Mucosa of stomach (tissue), 1 donor: ENCODE data around the gene PALM.
"Not testable (repeated sequence)": the region's sequence is repeated elsewhere in the genome, so short reads cannot be mapped to it uniquely, and the experiment has no call there.

Experiments used
- H3K27me3 ChIP-seq: one replicate; pipeline ENCODE4 v1.7.0; 2013; ENCODE audit warnings: mild to moderate bottlenecking, low read length; ENCODE audit not compliant: control insufficient read depth, insufficient read depth
- H3K36me3 ChIP-seq: one replicate; pipeline ENCODE4 v1.7.0; 2013; ENCODE audit warnings: low read length; ENCODE audit not compliant: control insufficient read depth, insufficient read depth
- H3K4me1 ChIP-seq: one replicate; pipeline ENCODE4 v1.7.0; 2013; ENCODE audit warnings: mild to moderate bottlenecking, low read length; ENCODE audit not compliant: control insufficient read depth, insufficient read depth
- H3K4me3 ChIP-seq: one replicate; pipeline ENCODE4 v1.7.0; 2013; ENCODE audit warnings: low read length
- H3K9ac ChIP-seq: one replicate; pipeline ENCODE4 v1.7.0; 2013; ENCODE audit warnings: mild to moderate bottlenecking, low read length, moderate library complexity
- H3K9me3 ChIP-seq: one replicate; pipeline ENCODE4 v1.7.0; 2013; ENCODE audit warnings: mild to moderate bottlenecking, low read length, moderate library complexity; ENCODE audit not compliant: control insufficient read depth
- donor health status: Pancreatic carcinoma.

PALM gene

DNA sequence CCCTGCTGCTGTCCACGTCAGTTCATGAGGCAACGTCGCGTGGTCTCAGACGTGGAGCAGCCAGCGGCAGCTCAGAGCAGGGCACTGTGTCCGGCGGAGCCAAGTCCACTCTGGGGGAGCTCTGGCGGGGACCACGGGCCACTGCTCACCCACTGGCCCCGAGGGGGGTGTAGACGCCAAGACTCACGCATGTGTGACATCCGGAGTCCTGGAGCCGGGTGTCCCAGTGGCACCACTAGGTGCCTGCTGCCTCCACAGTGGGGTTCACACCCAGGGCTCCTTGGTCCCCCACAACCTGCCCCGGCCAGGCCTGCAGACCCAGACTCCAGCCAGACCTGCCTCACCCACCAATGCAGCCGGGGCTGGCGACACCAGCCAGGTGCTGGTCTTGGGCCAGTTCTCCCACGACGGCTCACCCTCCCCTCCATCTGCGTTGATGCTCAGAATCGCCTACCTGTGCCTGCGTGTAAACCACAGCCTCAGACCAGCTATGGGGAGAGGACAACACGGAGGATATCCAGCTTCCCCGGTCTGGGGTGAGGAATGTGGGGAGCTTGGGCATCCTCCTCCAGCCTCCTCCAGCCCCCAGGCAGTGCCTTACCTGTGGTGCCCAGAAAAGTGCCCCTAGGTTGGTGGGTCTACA is 25.9 kb upstream of the PALM start:
- H3K9ac ChIP-seq: no peak overlapping the region
- H3K27me3 ChIP-seq: peaks cover 8% of the 10 kb centered on the region

GRCh38 chr19:685454-685931 is 23.2 kb upstream of the PALM start:
- H3K9me3 ChIP-seq: no peaks in the 10 kb centered on the region
- no peaks in the 10 kb centered on the region for H3K4me1 ChIP-seq
- H3K27me3 ChIP-seq: no peaks in the 10 kb centered on the region
- no peak overlapping the region for H3K9ac ChIP-seq
- no peaks in the 10 kb centered on the region for H3K36me3 ChIP-seq
- no peak overlapping the region for H3K4me3 ChIP-seq

More for the DNA sequence above, 25.9 kb upstream of the PALM start:
- H3K36me3 ChIP-seq: no peaks in the 10 kb centered on the region
- no peak overlapping the region for H3K4me3 ChIP-seq
- H3K9me3 ChIP-seq: no peaks in the 10 kb centered on the region
- peaks cover 4% of the 10 kb centered on the region for H3K4me1 ChIP-seq

DNA sequence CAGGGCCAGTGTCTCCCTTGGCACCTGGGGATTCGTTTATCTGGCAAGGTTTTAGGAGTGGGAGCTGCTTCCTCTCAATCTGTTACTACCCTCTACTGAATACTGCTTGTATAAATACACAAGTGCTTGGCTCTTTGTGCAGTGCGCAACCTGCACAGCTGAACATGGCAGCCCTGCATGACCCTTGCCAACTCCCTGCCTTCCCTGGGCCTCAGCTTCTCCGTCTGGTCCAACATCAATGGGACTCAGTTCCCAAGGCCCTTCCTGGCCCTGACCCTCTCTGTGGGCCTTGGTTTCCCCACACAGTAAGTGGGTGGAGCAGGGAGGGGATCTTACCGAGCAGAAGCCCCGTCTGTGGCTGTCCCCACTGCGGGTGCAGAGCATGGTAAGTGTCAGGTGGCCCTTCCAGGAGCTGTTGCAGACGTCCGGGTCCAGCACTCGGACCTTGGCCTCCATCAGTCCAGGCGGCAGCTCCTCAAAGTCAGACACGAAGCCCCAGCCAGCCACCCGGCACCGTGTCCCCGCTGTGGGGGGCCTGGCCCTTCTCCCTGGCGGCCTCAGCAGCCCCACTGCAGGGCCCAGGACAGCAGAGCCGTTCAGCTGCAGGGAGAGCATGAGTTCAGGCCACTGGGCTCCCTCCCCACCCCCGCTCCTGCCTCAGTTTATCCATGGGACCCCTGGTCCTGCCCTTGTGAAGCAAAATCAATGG is 22.0 kb upstream of the PALM start:
- H3K27me3 ChIP-seq: no peaks in the 10 kb centered on the region
- no peak overlapping the region for H3K9ac ChIP-seq
- H3K4me3 ChIP-seq: no peak overlapping the region
- H3K9me3 ChIP-seq: no peaks in the 10 kb centered on the region
- H3K36me3 ChIP-seq: no peaks in the 10 kb centered on the region
- H3K4me1 ChIP-seq: no peaks in the 10 kb centered on the region

DNA sequence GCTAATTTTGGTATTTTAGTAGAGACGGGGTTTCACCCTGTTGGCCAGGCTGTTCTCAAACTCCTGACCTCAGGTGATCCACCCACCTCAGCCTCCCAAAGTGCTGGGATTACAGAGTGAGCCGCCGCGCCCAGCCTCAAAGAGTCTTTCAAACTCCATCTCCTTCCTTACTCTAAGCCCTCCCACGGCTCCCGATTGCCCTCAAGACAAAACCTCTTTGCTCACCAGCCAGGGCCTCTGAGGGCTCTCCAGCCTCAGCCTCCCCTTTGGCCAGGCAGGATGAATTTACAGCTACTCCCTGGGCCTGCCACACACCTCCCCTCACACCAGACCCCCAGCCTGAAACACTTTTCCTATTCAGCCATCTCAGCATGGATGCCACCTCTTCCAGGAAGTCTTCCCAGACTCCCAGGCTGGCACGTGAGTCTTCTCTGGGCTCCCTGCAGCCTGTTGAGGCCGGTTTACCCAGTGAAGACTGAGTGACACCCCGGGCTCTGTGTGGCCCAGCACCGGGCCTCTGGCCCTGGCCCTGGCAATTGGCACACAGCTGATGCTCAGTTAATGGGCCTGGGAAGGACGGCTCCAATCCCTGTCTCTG is 21.1 kb upstream of the PALM start:
- no peaks in the 10 kb centered on the region for H3K4me1 ChIP-seq
- H3K27me3 ChIP-seq: no peaks in the 10 kb centered on the region
- H3K9ac ChIP-seq: no peak overlapping the region
- no peaks in the 10 kb centered on the region for H3K9me3 ChIP-seq
- H3K4me3 ChIP-seq: no peak overlapping the region
- H3K36me3 ChIP-seq: no peaks in the 10 kb centered on the region

DNA sequence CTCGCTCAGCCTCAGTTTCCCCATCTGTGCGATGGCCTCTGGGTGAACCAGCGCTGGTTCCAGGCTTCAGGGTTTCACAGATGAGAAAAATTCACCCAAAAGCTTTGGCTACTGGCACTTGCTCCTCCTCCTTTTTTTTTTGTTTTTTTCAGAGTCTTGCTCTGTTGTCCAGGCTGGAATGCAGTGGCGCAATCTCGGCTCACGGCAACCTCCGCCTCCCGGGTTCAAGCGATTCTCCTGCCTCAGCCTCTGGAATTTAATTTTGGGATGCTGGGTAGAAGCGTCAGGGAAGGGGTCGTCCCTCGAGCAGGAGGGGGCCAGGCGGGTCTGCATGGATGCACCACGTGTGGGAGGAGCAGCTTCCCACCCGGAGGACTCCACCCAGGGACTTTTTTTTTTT is 20.5 kb upstream of the PALM start:
- Histone ChIP-seq H3K9ac (no peak overlapping the region), H3K36me3 (no peaks in the 10 kb centered on the region), H3K4me3 (no peak overlapping the region), H3K4me1 (no peaks in the 10 kb centered on the region), H3K9me3 (no peaks in the 10 kb centered on the region), H3K27me3 (no peaks in the 10 kb centered on the region)

- H3K36me3 ChIP-seq: no peaks in the 10 kb centered on the region
- H3K4me3 ChIP-seq: no peak overlapping the region
- H3K4me1 ChIP-seq: no peaks in the 10 kb centered on the region
- H3K27me3 ChIP-seq: no peaks in the 10 kb centered on the region
- no peaks in the 10 kb centered on the region for H3K9me3 ChIP-seq
- no peak overlapping the region for H3K9ac ChIP-seq
These were observed 19.7 kb upstream of the PALM start for GRCh38 chr19:688992-689391.

GRCh38 chr19:690203-690602 is 18.5 kb upstream of the PALM start:
- Histone ChIP-seq H3K36me3 (no peaks in the 10 kb centered on the region), H3K9ac (no peak overlapping the region), H3K27me3 (peaks cover 6% of the 10 kb centered on the region), H3K9me3 (no peaks in the 10 kb centered on the region), H3K4me3 (no peak overlapping the region), H3K4me1 (no peaks in the 10 kb centered on the region)

DNA sequence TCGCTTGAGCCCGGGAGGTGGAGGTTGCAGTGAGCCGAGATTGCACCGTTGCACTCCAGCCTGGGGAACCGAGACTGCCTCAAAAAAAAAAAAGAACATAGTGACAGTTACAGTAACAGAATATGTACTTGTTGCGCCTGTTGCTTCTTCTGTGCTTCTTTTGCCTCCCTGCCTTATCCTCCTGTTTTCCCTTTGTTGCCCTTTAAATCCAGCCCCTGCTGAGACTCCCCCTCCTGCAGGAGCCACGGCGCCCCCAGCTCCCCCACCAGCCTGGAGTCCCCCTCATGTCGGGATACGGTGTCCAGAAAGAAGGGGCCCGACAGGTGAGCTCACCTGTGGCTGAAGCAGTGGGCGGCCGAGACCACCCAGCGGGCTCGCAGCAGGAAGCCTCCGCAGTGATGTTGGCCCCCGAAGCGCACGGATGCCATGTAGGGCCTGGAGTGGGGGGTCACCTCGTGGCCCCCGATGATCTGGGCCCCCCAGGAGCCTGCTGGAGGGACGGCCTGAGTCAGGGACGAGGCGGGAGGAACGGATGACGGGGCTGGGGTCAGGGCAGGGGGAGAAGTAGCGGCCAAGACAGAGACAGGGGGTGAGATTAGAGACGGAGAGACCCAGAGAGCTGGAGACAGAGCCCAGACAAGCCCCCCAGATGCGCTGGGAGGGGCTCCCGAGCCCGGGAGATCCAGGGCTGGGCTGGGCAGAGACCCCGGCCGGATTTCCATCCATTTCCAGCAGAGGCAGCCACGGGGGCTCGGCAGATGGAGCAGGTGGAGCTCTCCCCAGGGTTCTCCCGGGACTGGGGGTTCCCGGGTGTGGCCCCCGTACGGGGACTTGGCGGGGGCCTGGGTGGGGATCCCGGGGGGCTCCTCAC is 14.0 kb upstream of the PALM start:
- H3K4me3 ChIP-seq: no peak overlapping the region
- H3K36me3 ChIP-seq: no peaks in the 10 kb centered on the region
- no peak overlapping the region for H3K9ac ChIP-seq
- peaks cover 15% of the 10 kb centered on the region for H3K27me3 ChIP-seq
- no peaks in the 10 kb centered on the region for H3K9me3 ChIP-seq
- H3K4me1 ChIP-seq: no peaks in the 10 kb centered on the region

DNA sequence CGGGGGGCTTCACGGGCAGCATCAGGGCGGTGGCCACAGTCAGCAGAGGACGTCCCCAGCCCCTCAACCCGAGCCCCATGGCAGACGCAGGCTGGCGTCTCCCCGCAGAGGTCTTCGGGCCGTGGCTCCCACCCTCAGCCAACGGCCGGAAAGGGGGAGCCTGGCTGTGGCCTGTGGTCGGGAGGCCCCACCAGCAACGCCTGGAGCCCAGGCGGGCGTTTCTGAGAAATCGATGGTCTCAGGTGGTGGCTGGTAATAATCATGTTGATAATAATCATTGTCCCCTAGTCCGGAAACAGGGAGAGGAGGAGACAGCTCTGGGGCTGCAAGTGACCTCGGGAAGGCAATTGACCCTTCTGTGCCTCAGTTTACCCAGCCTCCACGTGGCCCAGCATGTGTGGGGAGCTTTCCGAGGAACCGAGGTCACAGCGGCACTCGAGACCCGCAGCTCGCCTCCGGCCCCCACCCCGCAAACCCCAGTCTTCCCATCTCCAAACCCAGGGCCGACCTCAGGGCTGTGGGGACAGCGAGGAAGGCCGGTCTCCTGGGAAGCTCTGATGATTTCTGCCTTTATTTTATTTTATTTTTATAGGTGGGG is 13.3 kb upstream of the PALM start, which contains the start of gene PRSS57:
PRSS57 (minus strand) TSS at position 101 of the 598 bp plus-strand sequence; CDS start at position 79, 22 bp downstream.
- no peaks in the 10 kb centered on the region for H3K9me3 ChIP-seq
- H3K4me1 ChIP-seq: no peaks in the 10 kb centered on the region
- peaks cover 15% of the 10 kb centered on the region for H3K27me3 ChIP-seq
- no peak within 1 kb of the TSS for H3K9ac ChIP-seq
- H3K36me3 ChIP-seq: no peaks in the 10 kb centered on the region
- H3K4me3 ChIP-seq: no peak within 1 kb of the TSS

DNA sequence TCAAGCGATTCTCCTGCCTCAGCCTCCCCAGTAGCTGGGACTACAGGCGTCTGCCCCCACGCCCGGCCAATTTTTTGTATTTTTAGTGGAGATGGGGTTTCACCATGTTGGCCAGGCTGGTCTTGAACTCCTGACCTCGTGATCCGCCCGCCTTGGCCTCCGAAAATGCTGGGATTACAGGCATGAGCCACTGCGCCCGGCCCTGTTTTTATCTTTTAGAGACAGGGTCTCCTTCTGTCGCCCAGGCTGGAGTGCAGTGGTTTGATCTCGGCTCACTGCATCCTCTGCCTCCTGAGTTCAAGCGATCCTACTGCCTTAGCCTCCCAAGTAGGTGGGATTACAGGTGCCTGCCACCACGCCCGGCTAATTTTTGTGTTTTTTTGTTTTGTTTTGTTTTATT is 10.2 kb upstream of the PALM start:
- not testable (repeated sequence) for H3K9ac ChIP-seq, H3K9me3 ChIP-seq, H3K36me3 ChIP-seq, H3K4me3 ChIP-seq, H3K4me1 ChIP-seq
- peaks cover 15% of the 10 kb centered on the region for H3K27me3 ChIP-seq

GRCh38 chr19:699885-700284 is 8.8 kb upstream of the PALM start:
- H3K9ac ChIP-seq, H3K9me3 ChIP-seq, H3K36me3 ChIP-seq, H3K4me3 ChIP-seq, H3K4me1 ChIP-seq: not testable (repeated sequence)
- peaks cover 16% of the 10 kb centered on the region for H3K27me3 ChIP-seq
